HTR-8/SVneo (cell line): ENCODE results near the gene KANSL1.
"Not testable (repeated sequence)": the region's sequence is repeated elsewhere in the genome, so short reads cannot be mapped to it uniquely, and the experiment has no call there.

ENCODE experiments used
- DNase-seq: peaks from one replicate; pipeline ENCODE4 v3.0.0; 2011; ENCODE audit warnings: low spot score, mixed read lengths; ENCODE audit not compliant: insufficient read length
- FAIRE-seq: peaks from 2 replicates; lab custom pipeline; 2011; peaks lifted over from hg19 to GRCh38; lab: Jason Lieb, UNC

Gene KANSL1

GRCh38 chr17:46089389-46089965 is 103.8 kb downstream of the KANSL1 start:
- DNase-seq: no peak
- FAIRE-seq: no peak

- FAIRE-seq (no peak), DNase-seq (no peak)
Observed at GRCh38 chr17:46088595-46088994, 104.6 kb downstream of the KANSL1 start.

GRCh38 chr17:46087871-46088270 is 105.4 kb downstream of the KANSL1 start:
- not testable (repeated sequence) for DNase-seq
- FAIRE-seq: peak; percentile 48

- DNase-seq: no peak
- no peak for FAIRE-seq
Observed at GRCh38 chr17:46086821-46087220, 106.4 kb downstream of the KANSL1 start.

GRCh38 chr17:46085522-46085921 is 107.7 kb downstream of the KANSL1 start:
- no peak for DNase-seq
- FAIRE-seq: no peak

- FAIRE-seq (no peak), DNase-seq (no peak)
Observed at GRCh38 chr17:46082257-46082656, 111.0 kb downstream of the KANSL1 start.

GRCh38 chr17:46081018-46081320 is 112.3 kb downstream of the KANSL1 start:
- no peak for DNase-seq
- no peak for FAIRE-seq

- no peak for DNase-seq
- no peak for FAIRE-seq
Observed at GRCh38 chr17:46080118-46081017, 112.9 kb downstream of the KANSL1 start.

- no peak for FAIRE-seq
- no peak for DNase-seq
Observed at GRCh38 chr17:46078675-46079074, 114.6 kb downstream of the KANSL1 start.

- FAIRE-seq: no peak
- DNase-seq: no peak
Observed at GRCh38 chr17:46074540-46074939, 118.7 kb downstream of the KANSL1 start.

GRCh38 chr17:46072998-46073397 is 120.2 kb downstream of the KANSL1 start:
- DNase-seq (peak; percentile 80), FAIRE-seq (peak; percentile 93)

GRCh38 chr17:46071796-46072195 is 121.4 kb downstream of the KANSL1 start:
- no peak for FAIRE-seq
- no peak for DNase-seq

- FAIRE-seq (no peak), DNase-seq (no peak)
Observed at GRCh38 chr17:46064460-46064859, 128.8 kb downstream of the KANSL1 start.

GRCh38 chr17:46063241-46063640 is 130.0 kb downstream of the KANSL1 start:
- FAIRE-seq (peak; percentile 98), DNase-seq (peak; percentile 90)

GRCh38 chr17:46061435-46061834 is 131.8 kb downstream of the KANSL1 start:
- DNase-seq (peak; percentile 46), FAIRE-seq (no peak)

GRCh38 chr17:46060461-46060860 is 132.8 kb downstream of the KANSL1 start:
- no peak for FAIRE-seq
- no peak for DNase-seq

- FAIRE-seq (no peak), DNase-seq (no peak)
Observed at GRCh38 chr17:46059486-46059885, 133.7 kb downstream of the KANSL1 start.

GRCh38 chr17:46057366-46057765 is 135.9 kb downstream of the KANSL1 start:
- DNase-seq: no peak
- FAIRE-seq: peak; percentile 73

GRCh38 chr17:46056800-46057304 is 136.4 kb downstream of the KANSL1 start:
- DNase-seq (peak; percentile 50), FAIRE-seq (peak; percentile 73)

- peak; percentile 74 for FAIRE-seq
- no peak for DNase-seq
Observed at GRCh38 chr17:46053911-46054534, 139.2 kb downstream of the KANSL1 start.

GRCh38 chr17:46049656-46050055 is 143.6 kb downstream of the KANSL1 start:
- FAIRE-seq (peak; percentile 13), DNase-seq (no peak)
